GM21360 (cell line): ENCODE data around the gene DMD.
A peak's percentile ranks its signal among the peaks of the same experiment; 100 is the strongest.

ENCODE experiments used
- ATAC-seq: cut with Tn5 transposase; IDR thresholded peaks from one replicate; pipeline ENCODE4 v1.9.1; 2021; ENCODE audit warnings: mild to moderate bottlenecking, moderate library complexity; ENCODE audit not compliant: unreplicated experiment

Gene DMD

GRCh38 chrX:32520789-32521188, 690.6 kb downstream of the DMD start:
- no peak for ATAC-seq

- peak; percentile 98 for ATAC-seq
Measured at GRCh38 chrX:32514986-32515385, 696.4 kb downstream of the DMD start.

GRCh38 chrX:32501606-32502005, 709.7 kb downstream of the DMD start:
- no peak for ATAC-seq

GRCh38 chrX:32496671-32497070, 714.7 kb downstream of the DMD start:
- ATAC-seq, result no peak

GRCh38 chrX:32495855-32496254, 715.5 kb downstream of the DMD start:
- no peak for ATAC-seq

GRCh38 chrX:32489125-32489524, 722.2 kb downstream of the DMD start:
- ATAC-seq, result no peak

GRCh38 chrX:32483534-32484136, 727.7 kb downstream of the DMD start:
- no peak for ATAC-seq

- no peak for ATAC-seq
Measured at GRCh38 chrX:32480019-32480418, 731.3 kb downstream of the DMD start.

- ATAC-seq, result no peak
Measured at GRCh38 chrX:32472364-32472763, 739.0 kb downstream of the DMD start.

- no peak for ATAC-seq
Measured at GRCh38 chrX:32455704-32456103, 755.6 kb downstream of the DMD start.

- ATAC-seq, result no peak
Measured at GRCh38 chrX:32451954-32452695, 759.2 kb downstream of the DMD start.

- peak; percentile 69 for ATAC-seq
Measured at GRCh38 chrX:32448945-32449344, 762.4 kb downstream of the DMD start.

- peak; percentile 99 for ATAC-seq
Measured at GRCh38 chrX:32448320-32448719, 763.0 kb downstream of the DMD start.

GRCh38 chrX:32447640-32448039, 763.7 kb downstream of the DMD start:
- no peak for ATAC-seq

- ATAC-seq, result no peak
Measured at GRCh38 chrX:32443841-32444240, 767.5 kb downstream of the DMD start.

GRCh38 chrX:32421266-32421665, 790.1 kb downstream of the DMD start:
- ATAC-seq, result no peak

GRCh38 chrX:32408389-32408788, 803.0 kb downstream of the DMD start:
- ATAC-seq, result peak; percentile 82

GRCh38 chrX:32397562-32398216, 813.7 kb downstream of the DMD start:
- peak; percentile 94 for ATAC-seq

GRCh38 chrX:32395878-32396277, 815.5 kb downstream of the DMD start:
- ATAC-seq, result no peak

GRCh38 chrX:32392655-32393054, 818.7 kb downstream of the DMD start:
- no peak for ATAC-seq

- no peak for ATAC-seq
Measured at GRCh38 chrX:32370456-32371205, 840.7 kb downstream of the DMD start.
